Activated CD4-positive, alpha-beta T cell treated with anti-CD3 and anti-CD28 coated beads for 48 hours (primary cell): ENCODE measurements around the gene VEPH1.

Experiments
- DNase-seq: peaks from one replicate; pipeline ENCODE4 v3.0.0-alpha.2; 2020

Gene VEPH1

GRCh38 chr3:157248590-157249422, 254.4 kb downstream of the VEPH1 start:
- no peak for DNase-seq

DNA sequence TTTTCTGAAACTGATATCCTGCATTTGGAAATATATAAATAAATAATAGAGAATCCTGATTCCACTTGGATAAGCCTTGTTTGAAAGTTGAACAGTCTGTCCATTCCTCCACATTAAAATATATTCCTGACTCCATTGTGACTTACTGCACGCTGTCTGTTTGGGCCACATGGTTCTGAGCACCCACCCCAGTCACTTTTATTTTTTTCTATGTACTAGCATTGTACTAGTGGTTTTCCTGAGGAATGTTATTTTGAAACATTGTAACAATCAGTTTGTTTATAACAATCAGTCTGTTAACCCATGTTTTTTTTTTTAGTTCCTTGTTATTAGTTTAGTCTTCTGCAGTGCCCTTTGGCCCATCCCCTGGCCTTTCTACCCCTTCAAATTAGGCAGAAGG, 255.8 kb downstream of the VEPH1 start:
- DNase-seq, result no peak

GRCh38 chr3:157242836-157243235, 260.4 kb downstream of the VEPH1 start:
- no peak for DNase-seq

DNA sequence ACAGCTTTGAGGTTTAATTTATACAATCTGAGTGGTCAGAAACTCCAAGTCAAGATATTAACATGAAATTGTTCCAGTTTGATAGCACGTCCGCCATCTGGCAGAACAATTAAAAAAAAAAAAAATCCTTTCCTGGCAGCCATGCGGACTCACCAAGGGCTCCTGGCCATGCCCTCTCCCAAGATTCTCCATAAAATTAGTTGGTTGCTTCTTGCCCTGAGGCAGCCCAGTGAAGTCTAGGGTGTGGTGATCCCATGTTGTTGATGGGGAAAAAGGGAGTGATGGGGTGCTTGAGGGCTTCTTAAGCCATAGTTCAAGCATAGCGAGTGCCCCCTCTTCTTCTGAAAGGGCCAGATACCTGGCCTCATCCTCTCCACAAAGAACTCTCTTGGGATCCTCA, 261.6 kb downstream of the VEPH1 start:
- DNase-seq, result no peak

DNA sequence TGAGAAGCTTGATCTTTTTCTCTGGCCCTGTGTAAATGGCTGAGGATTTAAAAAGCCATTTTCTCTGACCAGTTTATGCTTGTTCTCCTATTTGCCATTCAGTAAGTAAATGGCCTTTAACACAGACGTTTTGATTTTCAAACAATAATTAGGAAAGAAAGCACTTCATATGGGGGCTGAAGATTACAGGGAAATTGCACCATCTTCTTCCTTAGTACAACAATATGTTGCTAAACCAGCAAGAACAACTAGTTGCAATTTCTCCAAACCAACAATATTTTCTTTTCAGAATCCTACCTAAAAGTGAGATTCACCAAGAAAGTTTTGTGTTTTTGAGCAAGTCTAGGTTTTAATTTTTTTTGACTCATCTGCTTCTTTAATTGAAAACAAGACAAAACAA, 262.8 kb downstream of the VEPH1 start:
- no peak for DNase-seq

DNA sequence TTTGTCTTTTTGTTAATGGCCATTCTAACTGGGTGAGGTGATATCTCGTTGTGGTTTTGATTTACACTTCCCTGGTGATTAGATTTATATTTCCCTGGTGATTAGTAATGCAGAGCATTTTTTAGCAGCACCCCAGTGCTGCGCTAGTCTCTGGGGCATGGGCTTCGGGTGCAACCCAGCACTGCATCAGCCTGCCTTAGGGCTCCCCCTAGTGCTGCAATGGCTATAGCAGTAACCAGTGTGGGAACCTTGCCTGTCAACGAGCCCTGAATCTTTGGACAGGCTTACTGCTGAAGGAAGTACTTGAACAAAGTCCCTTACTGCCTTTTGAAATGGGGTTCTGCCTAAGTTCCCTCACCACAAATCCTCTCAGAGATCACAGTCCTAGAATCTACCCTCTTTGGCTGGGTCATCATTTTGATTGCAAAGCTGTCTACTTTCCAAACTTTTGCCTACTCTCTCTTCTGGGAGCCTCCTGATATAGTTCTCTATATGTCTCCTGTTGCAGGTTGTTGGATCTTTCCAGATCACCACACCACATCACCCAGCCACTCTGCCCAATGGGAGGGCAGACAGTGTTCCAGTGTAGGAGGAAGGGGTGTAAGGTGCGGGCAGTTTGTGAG, 264.0 kb downstream of the VEPH1 start:
- DNase-seq, result peak; percentile 88

DNA sequence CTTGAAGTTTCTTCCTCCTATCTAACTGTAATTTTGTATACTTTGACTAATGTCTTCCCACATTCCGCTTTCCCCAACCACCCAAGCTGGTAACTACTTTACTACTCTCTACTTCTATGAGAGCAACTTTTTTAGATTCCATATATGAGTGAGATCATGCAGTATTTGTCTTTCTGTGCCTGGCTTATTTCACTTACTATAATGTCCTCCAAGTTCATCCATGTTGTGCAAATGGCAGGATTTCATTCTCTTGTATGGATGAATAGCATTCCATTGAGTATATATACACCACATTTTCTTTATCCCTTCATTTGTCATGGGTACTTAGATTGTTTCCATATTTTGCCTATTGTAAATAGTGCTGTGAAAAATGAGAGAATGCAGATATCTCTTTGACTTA, 264.8 kb downstream of the VEPH1 start:
- no peak for DNase-seq

DNA sequence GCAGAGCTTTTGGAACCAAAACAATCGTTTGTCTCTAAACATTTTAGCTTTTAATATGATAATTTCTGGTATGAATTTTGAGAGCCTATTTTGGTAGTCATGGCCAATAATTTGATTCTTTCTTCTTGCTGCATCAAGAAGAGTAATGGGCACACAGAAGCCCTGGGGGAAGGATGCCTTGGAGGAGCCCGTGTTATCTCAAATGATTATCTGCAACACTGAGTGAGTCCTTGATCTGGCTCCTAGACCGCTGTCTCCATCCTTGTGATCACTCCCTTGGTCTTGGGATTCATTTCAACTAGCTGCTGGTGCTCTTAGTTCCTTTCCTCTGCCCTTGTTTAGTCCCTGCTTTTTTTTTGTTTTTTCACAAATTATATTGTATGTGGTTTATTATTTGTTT, 265.3 kb downstream of the VEPH1 start:
- no peak for DNase-seq

DNA sequence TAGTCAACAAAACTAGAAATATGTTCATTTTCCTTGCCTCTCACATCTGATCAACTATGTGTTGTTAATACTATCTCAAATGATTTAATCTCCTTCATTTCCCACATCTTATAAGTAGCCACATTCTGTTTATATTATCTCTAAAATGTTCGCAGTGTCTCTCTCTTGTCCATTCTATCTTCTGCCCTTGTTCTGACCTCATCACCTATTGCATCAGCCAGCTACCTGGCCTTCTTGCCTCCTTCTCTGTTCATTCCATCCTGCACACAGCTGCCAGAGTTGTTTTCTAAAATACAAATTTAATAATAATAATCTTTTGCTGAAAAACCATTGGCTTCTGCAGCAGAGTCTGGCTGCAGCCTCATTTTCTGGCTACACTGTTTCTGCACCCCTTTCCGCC, 267.9 kb downstream of the VEPH1 start:
- no peak for DNase-seq

DNA sequence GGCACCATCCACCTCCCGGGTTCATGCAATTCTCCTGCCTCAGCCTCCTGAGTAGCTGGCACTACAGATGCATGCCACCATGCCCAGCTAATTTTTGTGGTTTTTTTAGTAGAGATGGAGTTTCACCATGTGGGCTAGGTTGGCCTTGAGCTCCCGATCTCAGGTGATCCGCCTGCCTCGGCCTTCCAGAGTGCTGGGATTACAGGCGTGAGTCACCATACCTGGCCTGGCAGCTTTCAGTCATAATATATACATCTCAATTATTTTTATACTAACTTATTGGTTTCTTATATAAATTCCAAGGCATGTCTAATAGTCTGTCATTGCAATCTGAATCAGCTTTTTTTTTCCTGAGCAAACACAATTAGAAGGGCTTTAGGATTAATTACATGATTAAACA, 269.3 kb downstream of the VEPH1 start:
- DNase-seq, result no peak

DNA sequence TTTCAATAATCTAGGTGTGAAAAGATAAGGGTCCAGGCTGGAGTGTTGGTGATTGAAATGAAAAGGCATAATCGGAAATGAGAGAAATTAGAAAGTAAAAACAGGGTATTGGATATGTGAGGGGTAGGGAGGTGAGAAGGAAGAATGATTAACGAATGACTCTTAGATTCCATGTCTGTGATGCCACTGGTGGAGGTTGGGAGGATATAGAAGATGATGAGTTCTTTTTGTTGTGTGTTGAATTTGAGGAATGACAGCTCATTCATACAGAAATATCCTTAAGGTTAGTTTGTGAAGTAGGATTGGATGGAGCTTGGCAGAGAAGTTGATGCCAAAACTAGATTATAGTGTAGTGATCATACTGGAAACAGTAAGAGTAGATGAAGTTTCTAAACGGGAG, 271.1 kb downstream of the VEPH1 start:
- DNase-seq, result no peak

DNA sequence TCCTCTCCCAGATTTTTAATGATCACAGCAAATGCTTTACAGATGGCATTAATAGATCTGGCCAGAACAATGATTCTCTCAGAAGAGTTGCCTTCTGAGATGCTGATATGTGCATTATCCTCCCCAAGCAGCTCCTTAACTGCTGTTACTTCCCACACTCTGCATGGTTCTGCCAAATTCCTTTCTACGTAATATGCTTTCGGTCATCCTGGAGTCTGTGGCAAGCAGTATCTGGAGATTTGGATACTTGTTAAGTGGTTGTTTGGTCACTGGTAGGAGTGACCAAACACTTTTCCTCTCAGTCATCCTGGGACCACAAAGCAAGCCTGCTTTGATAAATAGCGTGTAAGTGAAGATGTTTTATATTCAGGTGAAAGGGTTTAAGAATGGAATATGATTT, 272.1 kb downstream of the VEPH1 start:
- DNase-seq, result no peak

DNA sequence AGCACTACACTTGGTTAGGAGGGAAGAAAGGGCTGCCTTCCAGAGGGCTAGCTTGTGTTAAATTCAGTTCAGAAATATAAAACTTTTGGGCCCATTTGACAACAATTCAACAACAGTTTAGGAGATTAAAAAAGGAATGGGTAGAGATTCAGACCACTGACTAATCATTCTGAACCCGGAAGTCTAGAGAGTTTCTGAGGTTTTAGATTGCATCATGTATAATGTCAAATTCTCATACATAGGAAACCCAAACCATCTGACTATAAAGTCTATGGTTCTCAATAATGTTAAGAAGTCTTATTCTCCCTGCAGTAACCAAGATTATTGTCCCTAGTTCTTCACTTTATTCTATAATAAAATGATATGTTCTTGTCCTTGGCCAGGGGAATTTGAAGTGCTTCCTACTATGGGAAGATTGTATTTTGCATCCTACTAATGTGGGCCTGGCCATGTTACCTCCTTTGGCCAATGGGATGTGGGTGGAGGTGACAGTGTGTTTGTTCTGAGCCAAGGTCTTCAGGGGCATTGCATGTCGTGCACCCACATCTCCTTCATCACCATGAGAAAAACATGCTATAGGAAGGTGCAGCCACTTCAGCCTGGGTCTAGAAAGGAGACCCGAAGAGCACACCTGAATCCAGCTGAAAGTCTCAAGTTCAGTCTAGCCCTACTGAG, 276.9 kb downstream of the VEPH1 start:
- no peak for DNase-seq

- no peak for DNase-seq
Observed at GRCh38 chr3:157225001-157225400, 278.2 kb downstream of the VEPH1 start.

GRCh38 chr3:157220883-157221282, 282.3 kb downstream of the VEPH1 start:
- no peak for DNase-seq

DNA sequence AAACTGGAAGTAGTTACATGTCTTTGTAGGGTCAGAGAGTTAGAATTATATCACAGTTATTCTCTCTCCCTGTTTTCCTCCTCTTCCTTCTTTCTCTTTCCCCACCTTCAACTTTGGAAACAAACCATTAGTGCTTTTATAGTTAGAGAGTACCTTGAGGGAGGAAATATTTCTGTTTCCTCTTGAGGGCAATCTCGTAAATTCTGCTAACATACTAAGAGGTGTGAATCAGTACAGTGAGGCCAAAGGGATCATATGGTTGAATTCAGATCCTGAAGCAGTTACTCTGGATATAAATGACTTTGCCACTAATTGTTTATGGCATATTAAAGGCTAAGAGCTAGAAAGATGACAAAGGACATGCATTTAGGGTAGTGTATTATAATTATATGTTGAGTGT, 283.0 kb downstream of the VEPH1 start:
- DNase-seq, result no peak

- no peak for DNase-seq
Observed at GRCh38 chr3:157219215-157219614, 284.0 kb downstream of the VEPH1 start.
